ENCODE data around the gene TRANK1.

DNA sequence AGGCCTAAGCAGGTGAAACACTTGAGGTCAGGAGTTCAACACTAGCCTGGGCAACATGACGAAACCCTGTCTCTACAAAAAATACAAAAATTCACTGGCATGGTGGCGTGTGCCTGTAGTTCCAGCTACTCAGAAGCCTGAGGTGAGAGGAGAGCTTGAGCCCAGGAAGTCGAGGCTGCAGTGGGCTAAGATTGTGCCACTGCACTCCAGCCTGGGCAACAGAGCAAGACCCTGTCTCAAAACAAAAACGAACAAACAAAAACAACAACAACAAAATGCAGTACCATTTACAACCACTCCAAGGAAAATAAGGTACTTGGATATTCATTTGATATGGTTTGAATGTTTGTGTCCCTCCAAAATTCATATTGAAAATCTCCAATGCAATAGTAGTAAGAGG lies 15.6 kb upstream of the TRANK1 start:
- no peak for TF ChIP-seq POLR2A (IDR thresholded peaks at IDR 0.05)
- TF ChIP-seq, protein P1, sequence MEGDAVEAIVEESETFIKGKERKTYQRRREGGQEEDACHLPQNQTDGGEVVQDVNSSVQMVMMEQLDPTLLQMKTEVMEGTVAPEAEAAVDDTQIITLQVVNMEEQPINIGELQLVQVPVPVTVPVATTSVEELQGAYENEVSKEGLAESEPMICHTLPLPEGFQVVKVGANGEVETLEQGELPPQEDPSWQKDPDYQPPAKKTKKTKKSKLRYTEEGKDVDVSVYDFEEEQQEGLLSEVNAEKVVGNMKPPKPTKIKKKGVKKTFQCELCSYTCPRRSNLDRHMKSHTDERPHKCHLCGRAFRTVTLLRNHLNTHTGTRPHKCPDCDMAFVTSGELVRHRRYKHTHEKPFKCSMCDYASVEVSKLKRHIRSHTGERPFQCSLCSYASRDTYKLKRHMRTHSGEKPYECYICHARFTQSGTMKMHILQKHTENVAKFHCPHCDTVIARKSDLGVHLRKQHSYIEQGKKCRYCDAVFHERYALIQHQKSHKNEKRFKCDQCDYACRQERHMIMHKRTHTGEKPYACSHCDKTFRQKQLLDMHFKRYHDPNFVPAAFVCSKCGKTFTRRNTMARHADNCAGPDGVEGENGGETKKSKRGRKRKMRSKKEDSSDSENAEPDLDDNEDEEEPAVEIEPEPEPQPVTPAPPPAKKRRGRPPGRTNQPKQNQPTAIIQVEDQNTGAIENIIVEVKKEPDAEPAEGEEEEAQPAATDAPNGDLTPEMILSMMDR (IDR thresholded peaks at IDR 0.05), result peak in 1 of 6 experiments; percentile 5
